Smooth muscle cell (in vitro differentiated cells): Measurements from ENCODE around the gene TSPEAR. TPM values are rescaled to one million over a fixed set of nuclear protein-coding genes. Genes with fewer than 3 reads are reported as not detected.
"Not testable (repeated sequence)": the region's sequence is repeated elsewhere in the genome, so short reads cannot be mapped to it uniquely, and the experiment has no call there.

Experiments used
- DNase-seq: peaks from one replicate; lab custom pipeline; 2025; ENCODE audit not compliant: unreplicated experiment; lab: John Stamatoyannopoulos, UW
- H2AFZ ChIP-seq: fragments of 200-600 bp; sonication (generic); 2 replicates; pipeline ENCODE4 v1.6.0; 2016; ENCODE audit warnings: antibody characterized with exemption, low read depth, mild to moderate bottlenecking
- H3F3A ChIP-seq: fragments of 200-600 bp; sonication (generic); 2 replicates; pipeline ENCODE4 v1.6.0; 2017; ENCODE audit warnings: antibody characterized with exemption, low read depth
- H3K27ac ChIP-seq: fragments of 200-600 bp; sonication (generic); 2 replicates; pipeline ENCODE4 v1.5.1; 2016; ENCODE audit warnings: low read depth, mild to moderate bottlenecking
- H3K27me3 ChIP-seq: fragments of 200-600 bp; sonication (generic); 2 replicates; pipeline ENCODE4 v1.6.1; 2016; ENCODE audit warnings: low read depth, mild to moderate bottlenecking
- H3K36me3 ChIP-seq: fragments of 200-600 bp; sonication (generic); 2 replicates; pipeline ENCODE4 v1.5.1; 2016; ENCODE audit warnings: low read depth
- H3K4me1 ChIP-seq: fragments of 200-600 bp; sonication (generic); 2 replicates; pipeline ENCODE4 v1.5.1; 2016; ENCODE audit warnings: low read depth
- H3K4me2 ChIP-seq: fragments of 200-600 bp; sonication (generic); 2 replicates; pipeline ENCODE4 v1.6.0; 2016; ENCODE audit warnings: mild to moderate bottlenecking
- H3K4me3 ChIP-seq: fragments of 200-600 bp; sonication (generic); 2 replicates; pipeline ENCODE4 v1.5.1; 2016; ENCODE audit warnings: mild to moderate bottlenecking
- H3K79me2 ChIP-seq: fragments of 200-600 bp; sonication (generic); 2 replicates; pipeline ENCODE4 v1.6.0; 2016; ENCODE audit warnings: low read depth, mild to moderate bottlenecking
- H3K9ac ChIP-seq: fragments of 200-600 bp; sonication (generic); 2 replicates; pipeline ENCODE4 v1.6.0; 2016; ENCODE audit warnings: low read depth
- H3K9me3 ChIP-seq: fragments of 200-600 bp; sonication (generic); replicated peaks from 2 replicates; pipeline ENCODE4 v1.5.1; 2016; ENCODE audit warnings: low read depth
- H4K20me1 ChIP-seq: fragments of 200-600 bp; sonication (generic); 2 replicates; pipeline ENCODE4 v1.6.0; 2016; ENCODE audit warnings: low read depth
- WGBS: methylation state at CpG from one replicate; pipeline ENCODE4 v1.1.7; 2016; ENCODE audit warnings: low lambda C conversion rate; 5-methylcytosine and 5-hydroxymethylcytosine counted together
- polyA plus RNA-seq: library from polyadenylated mRNA; unstranded; fragments of >200 nt; fragmentation: Nextera tagmentation; extraction: Ambion mirVana; gene quantifications from 2 replicates; pipeline ENCODE4 v1.2.1, GENCODE V29; 2016
- total RNA-seq: library from RNA; depleted of rRNA; stranded (reverse); fragments of >200 nt; gene quantifications from 2 replicates; pipeline ENCODE4 v1.2.3, GENCODE V29; 2014
- TF ChIP-seq, protein P1 (sequence below): fragments of 200-600 bp; sonication (generic); IDR thresholded peaks from 2 replicates; pipeline ENCODE4 v1.5.1; 2017; ENCODE audit warnings: borderline replicate concordance, mild to moderate bottlenecking, antibody characterized with exemption; ENCODE audit not compliant: insufficient read depth, poor library complexity, severe bottlenecking

The TSPEAR gene
- total and polyA plus RNA-seq, 2 experiments from 2014 or later, result 0.71 TPM; not detected in 1

DNA sequence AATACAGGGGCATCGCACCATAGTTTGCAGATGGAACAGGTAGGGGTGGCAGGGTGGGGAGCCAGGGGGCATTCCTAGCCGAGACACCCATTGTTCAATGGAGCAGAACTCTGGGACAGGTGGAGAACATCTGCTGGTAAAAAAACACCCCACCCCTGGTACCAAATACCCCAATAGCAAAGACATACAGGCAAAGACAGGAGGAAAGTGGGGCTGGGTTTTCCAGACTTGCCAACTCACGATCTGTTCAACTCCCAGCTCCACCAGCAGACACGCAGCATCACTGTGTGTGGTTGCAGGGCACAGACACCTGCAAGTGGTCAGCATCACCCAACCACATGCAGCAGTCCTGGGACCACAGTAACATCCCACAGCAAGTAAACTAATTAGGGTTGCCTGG lies 99.8 kb downstream of the TSPEAR start:
- H3K36me3 ChIP-seq, result no peaks in the 10 kb centered on the region
- DNase-seq, result no peak
- H3K9me3 ChIP-seq, result peaks cover 9% of the 10 kb centered on the region
- H3F3A ChIP-seq, result no peaks in the 10 kb centered on the region
- TF ChIP-seq, protein P1, sequence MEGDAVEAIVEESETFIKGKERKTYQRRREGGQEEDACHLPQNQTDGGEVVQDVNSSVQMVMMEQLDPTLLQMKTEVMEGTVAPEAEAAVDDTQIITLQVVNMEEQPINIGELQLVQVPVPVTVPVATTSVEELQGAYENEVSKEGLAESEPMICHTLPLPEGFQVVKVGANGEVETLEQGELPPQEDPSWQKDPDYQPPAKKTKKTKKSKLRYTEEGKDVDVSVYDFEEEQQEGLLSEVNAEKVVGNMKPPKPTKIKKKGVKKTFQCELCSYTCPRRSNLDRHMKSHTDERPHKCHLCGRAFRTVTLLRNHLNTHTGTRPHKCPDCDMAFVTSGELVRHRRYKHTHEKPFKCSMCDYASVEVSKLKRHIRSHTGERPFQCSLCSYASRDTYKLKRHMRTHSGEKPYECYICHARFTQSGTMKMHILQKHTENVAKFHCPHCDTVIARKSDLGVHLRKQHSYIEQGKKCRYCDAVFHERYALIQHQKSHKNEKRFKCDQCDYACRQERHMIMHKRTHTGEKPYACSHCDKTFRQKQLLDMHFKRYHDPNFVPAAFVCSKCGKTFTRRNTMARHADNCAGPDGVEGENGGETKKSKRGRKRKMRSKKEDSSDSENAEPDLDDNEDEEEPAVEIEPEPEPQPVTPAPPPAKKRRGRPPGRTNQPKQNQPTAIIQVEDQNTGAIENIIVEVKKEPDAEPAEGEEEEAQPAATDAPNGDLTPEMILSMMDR, result no peak
- no peak overlapping the region for H3K4me3 ChIP-seq
- no peak overlapping the region for H3K9ac ChIP-seq
- H3K27ac ChIP-seq, result no peak overlapping the region
- 92% methylated on average over 4 of the region's 4 CpGs for WGBS
- no peaks in the 10 kb centered on the region for H4K20me1 ChIP-seq
- H3K4me1 ChIP-seq, result no peaks in the 10 kb centered on the region
- H3K4me2 ChIP-seq, result no peak overlapping the region
- H3K79me2 ChIP-seq, result no peaks in the 10 kb centered on the region
- H2AFZ ChIP-seq, result no peak overlapping the region
- H3K27me3 ChIP-seq, result no peaks in the 10 kb centered on the region

GRCh38 chr21:44610157-44610843 lies 101.1 kb downstream of the TSPEAR start:
- not testable (repeated sequence) for H3K9ac ChIP-seq, H2AFZ ChIP-seq, DNase-seq, H3K4me1 ChIP-seq, H3K79me2 ChIP-seq, H3K36me3 ChIP-seq, H3K27me3 ChIP-seq, H4K20me1 ChIP-seq, H3K4me3 ChIP-seq, H3K4me2 ChIP-seq, H3K9me3 ChIP-seq, H3K27ac ChIP-seq, H3F3A ChIP-seq
- WGBS, result 93% methylated on average over 7 of the region's 7 CpGs

- H4K20me1 ChIP-seq, result no peaks in the 10 kb centered on the region
- no peaks in the 10 kb centered on the region for H3K79me2 ChIP-seq
- no peak overlapping the region for H3K4me3 ChIP-seq
- no peak for DNase-seq
- peaks cover 9% of the 10 kb centered on the region for H3K9me3 ChIP-seq
- no peaks in the 10 kb centered on the region for H3F3A ChIP-seq
- H2AFZ ChIP-seq, result no peak overlapping the region
- H3K4me1 ChIP-seq, result no peaks in the 10 kb centered on the region
- no peak overlapping the region for H3K9ac ChIP-seq
- no peak overlapping the region for H3K4me2 ChIP-seq
- no peaks in the 10 kb centered on the region for H3K36me3 ChIP-seq
- H3K27ac ChIP-seq, result no peak overlapping the region
- no peaks in the 10 kb centered on the region for H3K27me3 ChIP-seq
- TF ChIP-seq, protein P1, result no peak
Observed at GRCh38 chr21:44609193-44609592, 102.2 kb downstream of the TSPEAR start.

DNA sequence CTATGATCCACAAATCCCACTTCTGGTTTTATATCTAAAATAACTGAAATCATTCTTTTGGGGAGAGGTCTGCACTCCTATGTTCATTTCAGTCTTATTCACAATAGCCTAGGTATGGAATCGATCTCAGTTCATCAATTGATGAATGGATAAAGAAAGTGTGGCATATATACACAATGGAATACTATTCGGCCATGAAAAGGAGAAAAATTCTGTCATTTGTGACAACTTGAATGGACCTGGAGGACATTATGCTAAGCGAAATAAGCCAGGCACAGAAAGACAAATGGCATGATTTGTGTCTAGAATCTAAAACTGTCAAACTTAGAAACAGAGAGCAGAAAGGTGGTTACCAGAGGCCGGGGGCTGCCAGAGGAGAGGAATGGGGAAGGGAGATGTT lies 104.9 kb downstream of the TSPEAR start:
- TF ChIP-seq, protein P1, result no peak
- Histone ChIP-seq H3K4me2 (no peak overlapping the region), H2AFZ (no peak overlapping the region), H3K27me3 (no peaks in the 10 kb centered on the region), H3F3A (no peaks in the 10 kb centered on the region), H4K20me1 (no peaks in the 10 kb centered on the region), H3K4me3 (no peak overlapping the region), H3K79me2 (no peaks in the 10 kb centered on the region), H3K9me3 (peaks cover 6% of the 10 kb centered on the region), H3K9ac (no peak overlapping the region), H3K36me3 (no peaks in the 10 kb centered on the region), H3K4me1 (no peaks in the 10 kb centered on the region), H3K27ac (no peak overlapping the region)
- 79% methylated on average over 4 of the region's 4 CpGs for WGBS
- no peak for DNase-seq
